A673 (cell line): ENCODE measurements around the gene TULP3. TPM values are rescaled to one million over a fixed set of nuclear protein-coding genes. Genes with fewer than 3 reads are reported as not detected.
A peak's percentile ranks its signal among the peaks of the same experiment; 100 is the strongest.

Source experiments
- BruUV-seq: library from RNA; stranded (reverse); fragments of 400-500 nt; replicated peaks from 2 replicates; lab custom pipeline; 2021; lab: Mats Ljungman, UMichigan
- CTCF ChIA-PET: fragments of 300-600 bp; sonication (Branson Sonifier 250); formaldehyde crosslinking; loops from one replicate; lab custom pipeline; 2022; ENCODE audit warnings: antibody characterized with exemption; lab: Charles Lee
- POLR2A ChIA-PET: fragments of 300-600 bp; sonication (Branson Sonifier 250); formaldehyde crosslinking; loops from one replicate; lab custom pipeline; 2022; ENCODE audit warnings: antibody characterized with exemption; ENCODE audit not compliant: low non-redundant PET; lab: Charles Lee
- DNase-seq: peaks from one replicate; pipeline ENCODE4 v3.0.0-alpha.2; 2015; ENCODE audit warnings: low spot score
- H3K27ac ChIP-seq: fragments of 200-600 bp; sonication (generic); 2 replicates; pipeline ENCODE4 v1.5.1; 2016; ENCODE audit warnings: mixed run types, low read depth, mild to moderate bottlenecking, mixed read lengths, antibody characterized with exemption, low read length; ENCODE audit not compliant: poor library complexity, severe bottlenecking
- H3K27me3 ChIP-seq: fragments of 200-600 bp; sonication (generic); replicated peaks from 2 replicates; pipeline ENCODE4 v1.6.1; 2017; ENCODE audit warnings: mixed run types, low read depth, mild to moderate bottlenecking, mixed read lengths, antibody characterized with exemption, low read length; ENCODE audit not compliant: insufficient read depth, poor library complexity
- H3K36me3 ChIP-seq: fragments of 200-600 bp; sonication (generic); 2 replicates; pipeline ENCODE4 v1.6.1; 2016; ENCODE audit warnings: mixed run types, mild to moderate bottlenecking, mixed read lengths, antibody characterized with exemption, low read length; ENCODE audit not compliant: insufficient read depth, poor library complexity, severe bottlenecking
- H3K4me1 ChIP-seq: fragments of 200-600 bp; sonication (generic); 2 replicates; pipeline ENCODE4 v1.6.1; 2017; ENCODE audit warnings: mixed run types, mild to moderate bottlenecking, mixed read lengths, antibody characterized with exemption, low read length; ENCODE audit not compliant: insufficient read depth, poor library complexity, severe bottlenecking
- H3K4me3 ChIP-seq: fragments of 200-600 bp; sonication (generic); 2 replicates; pipeline ENCODE4 v1.5.1; 2016; ENCODE audit warnings: low read depth, mixed run types, mild to moderate bottlenecking, mixed read lengths, low read length; ENCODE audit not compliant: poor library complexity, severe bottlenecking
- H3K9me3 ChIP-seq: fragments of 200-600 bp; sonication (generic); 2 replicates; pipeline ENCODE4 v1.6.1; 2016; ENCODE audit warnings: mixed run types, low read depth, mild to moderate bottlenecking, mixed read lengths, antibody characterized with exemption, low read length; ENCODE audit not compliant: poor library complexity, severe bottlenecking
- EZH2 ChIP-seq: fragments of 200-600 bp; sonication (generic); IDR thresholded peaks from 2 replicates; pipeline ENCODE4 v1.6.1; 2017; ENCODE audit warnings: borderline replicate concordance, low read depth, mild to moderate bottlenecking, mixed read lengths, antibody characterized with exemption, low read length; ENCODE audit not compliant: poor library complexity, severe bottlenecking
- intact Hi-C: fragments of 100-400 bp; cut with micrococcal nuclease; formaldehyde crosslinking; loops from one replicate; pipeline ENCODE4 v1.10.0; 2022; ENCODE audit not compliant: unreplicated experiment
- total RNA-seq: library from RNA; stranded (reverse); gene quantifications from 2 replicates; pipeline ENCODE4 v1.2.3, GENCODE V29; 2021
- TF ChIP-seq, protein P1 (sequence below): fragments of 300-800, 200-600 bp; sonication (generic); conservative IDR thresholded peaks from 2 replicates; pipeline ENCODE4 v1.5.1; 2017; ENCODE audit warnings: low read depth, mild to moderate bottlenecking, antibody characterized with exemption, low read length, moderate library complexity, mixed read lengths

Gene TULP3
- total RNA-seq, 1 experiment from 2014 or later: 48.1 TPM

DNA sequence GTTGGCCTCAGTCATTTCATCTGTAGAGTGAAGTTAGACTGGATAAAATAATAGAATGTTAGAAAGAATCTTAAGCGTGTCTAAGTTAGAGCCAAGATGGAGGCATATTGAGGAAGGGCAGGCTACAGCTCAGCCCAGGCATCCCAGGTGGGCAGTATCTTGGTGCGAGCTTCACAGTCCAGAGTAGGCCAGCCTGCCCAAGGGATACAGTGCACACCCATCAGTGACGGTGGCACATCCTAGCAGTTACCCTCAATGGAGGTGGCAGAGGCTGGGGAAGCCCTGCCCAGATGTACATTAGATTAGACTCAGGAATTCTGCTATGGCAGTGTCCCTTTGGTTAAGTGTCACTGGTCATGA lies 21.5 kb downstream of the TULP3 start:
- TF ChIP-seq EZH2: no peak
- TF ChIP-seq, protein P1, sequence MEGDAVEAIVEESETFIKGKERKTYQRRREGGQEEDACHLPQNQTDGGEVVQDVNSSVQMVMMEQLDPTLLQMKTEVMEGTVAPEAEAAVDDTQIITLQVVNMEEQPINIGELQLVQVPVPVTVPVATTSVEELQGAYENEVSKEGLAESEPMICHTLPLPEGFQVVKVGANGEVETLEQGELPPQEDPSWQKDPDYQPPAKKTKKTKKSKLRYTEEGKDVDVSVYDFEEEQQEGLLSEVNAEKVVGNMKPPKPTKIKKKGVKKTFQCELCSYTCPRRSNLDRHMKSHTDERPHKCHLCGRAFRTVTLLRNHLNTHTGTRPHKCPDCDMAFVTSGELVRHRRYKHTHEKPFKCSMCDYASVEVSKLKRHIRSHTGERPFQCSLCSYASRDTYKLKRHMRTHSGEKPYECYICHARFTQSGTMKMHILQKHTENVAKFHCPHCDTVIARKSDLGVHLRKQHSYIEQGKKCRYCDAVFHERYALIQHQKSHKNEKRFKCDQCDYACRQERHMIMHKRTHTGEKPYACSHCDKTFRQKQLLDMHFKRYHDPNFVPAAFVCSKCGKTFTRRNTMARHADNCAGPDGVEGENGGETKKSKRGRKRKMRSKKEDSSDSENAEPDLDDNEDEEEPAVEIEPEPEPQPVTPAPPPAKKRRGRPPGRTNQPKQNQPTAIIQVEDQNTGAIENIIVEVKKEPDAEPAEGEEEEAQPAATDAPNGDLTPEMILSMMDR: no peak
- Histone ChIP-seq H3K4me1 (peaks cover 14% of the 10 kb centered on the region), H3K9me3 (no peaks in the 10 kb centered on the region), H3K36me3 (peaks cover 20% of the 10 kb centered on the region), H3K4me3 (no peak overlapping the region), H3K27me3 (no peaks in the 10 kb centered on the region), H3K27ac (peak overlapping the region; percentile 79)
- DNase-seq: no peak
- intact Hi-C loops: no loop called here
- POLR2A ChIA-PET: interaction anchor here (0.6 to 0.9 kb wide), 3 partner anchors 13 to 138 kb away, joined by 3 to 5 read pairs (median 3); no protein-coding TSS in a partner anchor
- CTCF ChIA-PET: interaction anchor here (1.0 kb wide), 2 partner anchors 21 to 129 kb away, joined by 4 read pairs; partner anchors contain the start of gene TULP3
- BruUV-seq: TSS peak; percentile 26

DNA sequence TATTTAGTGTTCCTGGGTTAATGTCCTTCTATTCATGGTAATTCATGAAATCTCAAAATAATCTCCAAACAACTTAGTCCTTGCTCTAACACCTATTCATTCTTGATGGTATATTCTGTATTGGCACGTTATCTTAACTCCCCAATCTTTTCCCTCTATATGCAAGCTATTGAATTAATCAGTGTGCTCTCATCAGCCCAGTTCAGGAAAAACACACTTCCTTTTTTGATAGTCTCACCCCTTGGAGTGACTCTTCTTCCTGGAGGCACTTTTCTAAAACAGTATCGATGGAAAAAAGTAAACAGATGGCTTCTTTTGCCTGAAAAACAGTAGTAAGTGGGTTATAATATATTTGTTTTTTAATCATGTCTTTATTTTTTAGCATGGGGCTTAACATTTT lies 28.6 kb downstream of the TULP3 start:
- CTCF ChIA-PET: no interaction called here
- POLR2A ChIA-PET: no interaction called here
- Histone ChIP-seq H3K4me1 (no peaks in the 10 kb centered on the region), H3K4me3 (no peak overlapping the region), H3K9me3 (no peaks in the 10 kb centered on the region), H3K36me3 (peaks cover 49% of the 10 kb centered on the region), H3K27me3 (no peaks in the 10 kb centered on the region), H3K27ac (no peak overlapping the region)
- TF ChIP-seq, protein P1: no peak
- TF ChIP-seq EZH2: no peak
- DNase-seq: no peak
- intact Hi-C loops: no loop called here
- no TSS peak for BruUV-seq

DNA sequence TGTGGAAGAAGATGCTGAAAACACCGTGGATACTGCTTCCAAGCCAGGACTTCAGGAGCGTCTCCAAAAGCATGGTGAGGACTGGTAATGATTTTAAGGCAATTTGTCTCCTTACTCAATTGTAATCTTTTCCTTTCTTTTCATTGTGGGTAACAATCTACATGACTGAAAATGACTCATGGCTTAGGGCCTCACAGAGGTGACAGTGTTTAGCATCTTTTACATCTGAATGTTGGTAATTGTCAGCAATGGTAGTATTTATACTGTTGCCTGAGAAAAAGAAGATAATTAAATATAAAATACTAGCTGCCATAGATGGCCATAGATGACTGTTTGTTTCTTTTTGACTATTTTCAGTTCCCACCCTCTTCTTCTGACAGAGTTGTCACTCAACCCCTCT lies 31.6 kb downstream of the TULP3 start:
- H3K27ac ChIP-seq: no peak overlapping the region
- no TSS peak for BruUV-seq
- peaks cover 61% of the 10 kb centered on the region for H3K36me3 ChIP-seq
- no peaks in the 10 kb centered on the region for H3K27me3 ChIP-seq
- POLR2A ChIA-PET: no interaction called here
- H3K4me1 ChIP-seq: no peaks in the 10 kb centered on the region
- H3K4me3 ChIP-seq: no peak overlapping the region
- TF ChIP-seq, protein P1: no peak
- no peak for TF ChIP-seq EZH2
- intact Hi-C loops: no loop called here
- no peaks in the 10 kb centered on the region for H3K9me3 ChIP-seq
- CTCF ChIA-PET: interaction anchor here (1.2 kb wide), 1 partner anchor 22 kb away, joined by 4 read pairs; no protein-coding TSS in a partner anchor
- peak; percentile 16 for DNase-seq
